Testis (tissue), 2 donors: Measurements from ENCODE around the gene C6orf132.

Source experiments
- POLR2A ChIP-seq: fragments of 450-650 bp; IDR thresholded peaks from one replicate; pipeline ENCODE4 v1.6.1; 2017; ENCODE audit warnings: antibody characterized with exemption, mild to moderate bottlenecking, moderate library complexity
- TF ChIP-seq, protein P1 (sequence below), 3 experiments: fragments of 450-650 bp in 2 of 3; fragments of 200-600 bp in 1 of 3; sonication (generic) in 1 of 3; IDR thresholded peaks; one replicate each; pipeline ENCODE4 v1.5.1; 2016 to 2019; ENCODE audit warnings: antibody characterized with exemption in 3 of 3, mild to moderate bottlenecking in 2 of 3, moderate library complexity in 1 of 3

DNA sequence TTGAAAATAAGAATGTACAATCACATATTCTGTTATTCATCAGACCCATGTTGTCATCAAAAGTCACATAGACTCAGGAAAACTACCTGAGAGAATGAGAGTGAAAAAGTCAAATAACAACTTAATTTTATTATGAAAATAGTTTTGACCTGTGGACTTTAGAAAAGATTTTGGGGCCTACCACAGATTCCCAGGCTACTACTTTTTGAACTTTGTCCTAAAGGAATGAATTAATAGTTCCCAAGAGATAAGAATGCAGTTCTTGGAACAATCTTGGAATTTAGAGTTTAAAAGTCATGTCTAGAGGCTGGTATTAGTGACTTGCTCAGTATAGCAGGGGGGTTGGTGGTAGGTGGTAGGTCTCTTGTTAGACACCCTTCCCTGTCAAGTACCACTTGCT is 88.8 kb downstream of the C6orf132 start:
- TF ChIP-seq, protein P1, sequence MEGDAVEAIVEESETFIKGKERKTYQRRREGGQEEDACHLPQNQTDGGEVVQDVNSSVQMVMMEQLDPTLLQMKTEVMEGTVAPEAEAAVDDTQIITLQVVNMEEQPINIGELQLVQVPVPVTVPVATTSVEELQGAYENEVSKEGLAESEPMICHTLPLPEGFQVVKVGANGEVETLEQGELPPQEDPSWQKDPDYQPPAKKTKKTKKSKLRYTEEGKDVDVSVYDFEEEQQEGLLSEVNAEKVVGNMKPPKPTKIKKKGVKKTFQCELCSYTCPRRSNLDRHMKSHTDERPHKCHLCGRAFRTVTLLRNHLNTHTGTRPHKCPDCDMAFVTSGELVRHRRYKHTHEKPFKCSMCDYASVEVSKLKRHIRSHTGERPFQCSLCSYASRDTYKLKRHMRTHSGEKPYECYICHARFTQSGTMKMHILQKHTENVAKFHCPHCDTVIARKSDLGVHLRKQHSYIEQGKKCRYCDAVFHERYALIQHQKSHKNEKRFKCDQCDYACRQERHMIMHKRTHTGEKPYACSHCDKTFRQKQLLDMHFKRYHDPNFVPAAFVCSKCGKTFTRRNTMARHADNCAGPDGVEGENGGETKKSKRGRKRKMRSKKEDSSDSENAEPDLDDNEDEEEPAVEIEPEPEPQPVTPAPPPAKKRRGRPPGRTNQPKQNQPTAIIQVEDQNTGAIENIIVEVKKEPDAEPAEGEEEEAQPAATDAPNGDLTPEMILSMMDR (IDR thresholded peaks at IDR 0.05) = no peak
- TF ChIP-seq POLR2A = no peak
